GM11168 (cell line): Measurements from ENCODE around the gene IL15RA.
"Not testable (repeated sequence)": the region's sequence is repeated elsewhere in the genome, so short reads cannot be mapped to it uniquely, and the experiment has no call there.

Experiments
- in situ Hi-C: fragments of 300-500 bp; cut with MboI; formaldehyde crosslinking; loops from one replicate; pipeline ENCODE4 v1.12.0; 2022; ENCODE audit warnings: low sequenced_read_pairs; ENCODE audit not compliant: unreplicated experiment

The IL15RA gene

GRCh38 chr10:5953676-5954075, 23.7 kb downstream of the IL15RA start:
- in situ Hi-C loops, result no loop called here

GRCh38 chr10:5952731-5953385, 24.5 kb downstream of the IL15RA start:
- in situ Hi-C loops, result no loop called here

- in situ Hi-C loops, result no loop called here
Observed at GRCh38 chr10:5951721-5952407, 25.5 kb downstream of the IL15RA start.

- in situ Hi-C loops, result no loop called here
Observed at GRCh38 chr10:5951167-5951711, 26.1 kb downstream of the IL15RA start.

- in situ Hi-C loops, result no loop called here
Observed at GRCh38 chr10:5949009-5949759, 28.2 kb downstream of the IL15RA start.

GRCh38 chr10:5948208-5948585, 29.1 kb downstream of the IL15RA start:
- in situ Hi-C loops, result no loop called here

GRCh38 chr10:5947471-5948207, 29.7 kb downstream of the IL15RA start:
- in situ Hi-C loops, result no loop called here

- in situ Hi-C loops, result no loop called here
Observed at GRCh38 chr10:5946786-5947185, 30.6 kb downstream of the IL15RA start.

- in situ Hi-C loops, result not testable (repeated sequence)
Observed at GRCh38 chr10:5946419-5946775, 30.9 kb downstream of the IL15RA start.

- in situ Hi-C loops, result no loop called here
Observed at GRCh38 chr10:5945561-5946418, 31.6 kb downstream of the IL15RA start.

- in situ Hi-C loops, result no loop called here
Observed at GRCh38 chr10:5945190-5945509, 32.2 kb downstream of the IL15RA start.

GRCh38 chr10:5944389-5945189, 32.8 kb downstream of the IL15RA start:
- in situ Hi-C loops, result no loop called here

GRCh38 chr10:5943536-5943935, 33.8 kb downstream of the IL15RA start:
- in situ Hi-C loops, result no loop called here

- in situ Hi-C loops, result no loop called here
Observed at GRCh38 chr10:5942474-5942873, 34.9 kb downstream of the IL15RA start.

GRCh38 chr10:5942001-5942400, 35.3 kb downstream of the IL15RA start:
- in situ Hi-C loops, result no loop called here

GRCh38 chr10:5941579-5941978, 35.8 kb downstream of the IL15RA start:
- in situ Hi-C loops, result no loop called here

GRCh38 chr10:5940807-5941218, 36.5 kb downstream of the IL15RA start:
- in situ Hi-C loops, result no loop called here

- in situ Hi-C loops, result no loop called here
Observed at GRCh38 chr10:5938291-5938690, 39.1 kb downstream of the IL15RA start.

- in situ Hi-C loops, result no loop called here
Observed at GRCh38 chr10:5937016-5937415, 40.3 kb downstream of the IL15RA start.
